CD4-positive, alpha-beta memory T cell (primary cell): ENCODE data around the gene IGFL2. TPM values are rescaled to one million over a fixed set of nuclear protein-coding genes. Genes with fewer than 3 reads are reported as not detected.
"Not testable (repeated sequence)": the region's sequence is repeated elsewhere in the genome, so short reads cannot be mapped to it uniquely, and the experiment has no call there.

Experiments
- CTCF ChIA-PET: fragments of 350-600 bp; sonication (Branson Sonifier 250); formaldehyde crosslinking; loops from one replicate; lab custom pipeline; 2021; ENCODE audit warnings: inconsistent platforms; ENCODE audit not compliant: partially characterized antibody; lab: Charles Lee
- POLR2A ChIA-PET: fragments of 350-600 bp; sonication (Branson Sonifier 250); formaldehyde crosslinking; loops from one replicate; lab custom pipeline; 2021; ENCODE audit not compliant: partially characterized antibody; lab: Charles Lee
- DNase-seq, 5 donors: peaks; one replicate each; pipeline versions ENCODE4 v3.0.0 to v3.0.0-alpha.2; 2020 to 2022; ENCODE audit warnings: mixed read lengths in 1 of 5
- H3K27ac ChIP-seq: one replicate; pipeline ENCODE4 v1.7.0; 2013; ENCODE audit warnings: low read depth, low read length
- H3K27me3 ChIP-seq: 2 replicates; pipeline ENCODE4 v1.7.0; 2013; ENCODE audit warnings: mild to moderate bottlenecking, low read length, moderate library complexity; ENCODE audit not compliant: insufficient read depth
- H3K36me3 ChIP-seq: 2 replicates; pipeline ENCODE4 v1.7.0; 2013; ENCODE audit warnings: mild to moderate bottlenecking, low read length, moderate library complexity; ENCODE audit not compliant: insufficient read depth
- H3K4me1 ChIP-seq: 2 replicates; pipeline ENCODE4 v1.7.0; 2013; ENCODE audit warnings: mild to moderate bottlenecking, low read length, moderate library complexity; ENCODE audit not compliant: insufficient read depth
- H3K4me3 ChIP-seq, 2 donors: one replicate each; pipeline ENCODE4 v1.7.0; 2013; ENCODE audit warnings: low read length in 2 of 2, mild to moderate bottlenecking in 1 of 2
- H3K9me3 ChIP-seq, 2 donors: one replicate each; pipeline ENCODE4 v1.7.0; 2013; ENCODE audit warnings: low read length in 2 of 2, control low read depth in 1 of 2; ENCODE audit not compliant: control insufficient read depth in 1 of 2
- H3K27ac Mint-ChIP-seq, 7 donors: one replicate each; pipeline ENCODE4 v1.8.0; 2020 to 2021; ENCODE audit warnings: mixed read lengths in 7 of 7, mild to moderate bottlenecking in 6 of 7, inconsistent platforms in 3 of 7, moderate library complexity in 3 of 7
- H3K27me3 Mint-ChIP-seq, 2 donors: one replicate each; pipeline ENCODE4 v1.8.0; 2020 to 2021; ENCODE audit warnings: mixed read lengths in 2 of 2
- H3K36me3 Mint-ChIP-seq, 2 donors: one replicate each; pipeline ENCODE4 v1.8.0; 2020 to 2021; ENCODE audit warnings: mixed read lengths in 2 of 2, inconsistent platforms in 1 of 2, mild to moderate bottlenecking in 1 of 2
- H3K4me1 Mint-ChIP-seq, 4 donors: one replicate each; pipeline ENCODE4 v1.8.0; 2020 to 2021; ENCODE audit warnings: mixed read lengths in 4 of 4, mild to moderate bottlenecking in 1 of 4
- H3K4me3 Mint-ChIP-seq, 8 donors: one replicate each; pipeline ENCODE4 v1.8.0; 2020 to 2021; ENCODE audit warnings: mixed read lengths in 8 of 8, mild to moderate bottlenecking in 7 of 8, moderate library complexity in 6 of 8, inconsistent platforms in 3 of 8
- H3K9me3 Mint-ChIP-seq, 8 donors: one replicate each; pipeline ENCODE4 v1.8.0; 2020 to 2021; ENCODE audit warnings: mixed read lengths in 8 of 8, mild to moderate bottlenecking in 5 of 8, inconsistent platforms in 3 of 8, moderate library complexity in 1 of 8
- intact Hi-C: fragments of 100-400 bp; cut with micrococcal nuclease; formaldehyde crosslinking; loops from one replicate; pipeline ENCODE4 v1.15.1; 2023
- polyA plus RNA-seq, 2 donors: library from polyadenylated mRNA; unstranded; fragments of 300-500 nt; fragmentation: Illumina TruSeq; gene quantifications; one replicate each; pipeline ENCODE4 v1.2.3, GENCODE V29; 2021
- total RNA-seq, 2 experiments: library from RNA; stranded (reverse); gene quantifications; one replicate each; pipeline ENCODE4 v1.2.3, GENCODE V29; 2021

Gene IGFL2
- total and polyA plus RNA-seq, 4 experiments from 2014 or later: 0.28 to 0.47 TPM; not detected in 2

- POLR2A ChIA-PET: no interaction called here
- H3K9me3 Mint-ChIP-seq: peaks cover 4 to 28% (median 21%) of the 10 kb centered on the region in 8 donors
Observed at GRCh38 chr19:46160233-46160775, 12.3 kb downstream of the IGFL2 start.

GRCh38 chr19:46161642-46162257 is 13.7 kb downstream of the IGFL2 start:
- H3K9me3 ChIP-seq, intact Hi-C loops, H3K4me1 Mint-ChIP-seq, H3K4me1 ChIP-seq, POLR2A ChIA-PET, H3K36me3 Mint-ChIP-seq, H3K4me3 Mint-ChIP-seq, H3K4me3 ChIP-seq, CTCF ChIA-PET, H3K36me3 ChIP-seq, DNase-seq, H3K27ac ChIP-seq, H3K27me3 ChIP-seq, H3K27ac Mint-ChIP-seq: not testable (repeated sequence)
- Mint-ChIP-seq H3K9me3 (peaks cover 4 to 28% (median 21%) of the 10 kb centered on the region in 8 donors), H3K27me3 (peaks cover 23 to 26% of the 10 kb centered on the region in 2 donors)

More at GRCh38 chr19:46160233-46160775, 12.3 kb downstream of the IGFL2 start:
- Histone ChIP-seq H3K4me1 (no peaks in the 10 kb centered on the region), H3K9me3 (no peaks in the 10 kb centered on the region), H3K27ac (no peak overlapping the region), H3K27me3 (no peaks in the 10 kb centered on the region), H3K4me3 (no peak overlapping the region), H3K36me3 (no peaks in the 10 kb centered on the region)
- no peak for DNase-seq
- CTCF ChIA-PET: no interaction called here
- Mint-ChIP-seq H3K27ac (no peak overlapping the region), H3K36me3 (no peaks in the 10 kb centered on the region), H3K27me3 (peaks cover 23 to 26% of the 10 kb centered on the region in 2 donors), H3K4me3 (no peak overlapping the region), H3K4me1 (no peaks in the 10 kb centered on the region)
- intact Hi-C loops: no loop called here

GRCh38 chr19:46162731-46163130 is 14.7 kb downstream of the IGFL2 start:
- ChIA-PET POLR2A (no interaction called here), CTCF (no interaction called here)
- Mint-ChIP-seq H3K9me3 (peaks cover 4 to 28% (median 21%) of the 10 kb centered on the region in 8 donors), H3K4me1 (no peaks in the 10 kb centered on the region), H3K27me3 (peaks cover 28 to 29% of the 10 kb centered on the region in 2 donors), H3K36me3 (no peaks in the 10 kb centered on the region), H3K4me3 (no peak overlapping the region), H3K27ac (no peak overlapping the region)
- no peaks in the 10 kb centered on the region for H3K9me3 ChIP-seq
- no peak for DNase-seq
- H3K4me3 ChIP-seq: no peak overlapping the region
- intact Hi-C loops: no loop called here
- H3K27ac ChIP-seq: no peak overlapping the region
- H3K4me1 ChIP-seq: no peaks in the 10 kb centered on the region
- no peaks in the 10 kb centered on the region for H3K36me3 ChIP-seq
- no peaks in the 10 kb centered on the region for H3K27me3 ChIP-seq

- peaks cover 0 to 22% (median 17%) of the 10 kb centered on the region in 8 donors for H3K9me3 Mint-ChIP-seq
- no peak overlapping the region for H3K4me3 ChIP-seq
- H3K4me1 Mint-ChIP-seq: peaks cover 0 to 4% (median 0%) of the 10 kb centered on the region in 4 donors
- POLR2A ChIA-PET: interaction anchor here (1.3 kb wide), 1 partner anchor 14 kb away, joined by 3 read pairs; no protein-coding TSS in a partner anchor
- H3K9me3 ChIP-seq: no peaks in the 10 kb centered on the region
- no peak overlapping the region for H3K27ac ChIP-seq
- H3K4me3 Mint-ChIP-seq: no peak overlapping the region
- H3K27ac Mint-ChIP-seq: no peak overlapping the region
- H3K36me3 ChIP-seq: no peaks in the 10 kb centered on the region
- no peaks in the 10 kb centered on the region for H3K27me3 ChIP-seq
- CTCF ChIA-PET: no interaction called here
- H3K36me3 Mint-ChIP-seq: no peaks in the 10 kb centered on the region
- DNase-seq: no peak
- H3K4me1 ChIP-seq: no peaks in the 10 kb centered on the region
- H3K27me3 Mint-ChIP-seq: peaks cover 30 to 32% of the 10 kb centered on the region in 2 donors
- intact Hi-C loops: no loop called here
Observed at GRCh38 chr19:46173886-46174480, 25.9 kb downstream of the IGFL2 start.

- Histone ChIP-seq H3K36me3 (no peaks in the 10 kb centered on the region), H3K9me3 (no peaks in the 10 kb centered on the region), H3K27me3 (no peaks in the 10 kb centered on the region), H3K27ac (no peak overlapping the region), H3K4me1 (no peaks in the 10 kb centered on the region), H3K4me3 (no peak overlapping the region)
- POLR2A ChIA-PET: no interaction called here
- Mint-ChIP-seq H3K4me3 (no peak overlapping the region), H3K36me3 (no peaks in the 10 kb centered on the region), H3K4me1 (peaks cover 0 to 4% (median 1%) of the 10 kb centered on the region in 4 donors), H3K27ac (no peak overlapping the region), H3K27me3 (peaks cover 23% of the 10 kb centered on the region in 2 donors), H3K9me3 (peaks cover 0 to 9% (median 3%) of the 10 kb centered on the region in 8 donors)
- DNase-seq: no peak
- intact Hi-C loops: no loop called here
- CTCF ChIA-PET: no interaction called here
Observed at GRCh38 chr19:46176116-46176860, 28.2 kb downstream of the IGFL2 start.

GRCh38 chr19:46179076-46179759 is 31.2 kb downstream of the IGFL2 start:
- no peaks in the 10 kb centered on the region for H3K9me3 ChIP-seq
- H3K4me1 ChIP-seq: no peaks in the 10 kb centered on the region
- H3K36me3 ChIP-seq: no peaks in the 10 kb centered on the region
- CTCF ChIA-PET: no interaction called here
- no peak overlapping the region for H3K27ac ChIP-seq
- peaks cover 0 to 6% (median 2%) of the 10 kb centered on the region in 4 donors for H3K4me1 Mint-ChIP-seq
- H3K27ac Mint-ChIP-seq: no peak overlapping the region
- POLR2A ChIA-PET: no interaction called here
- no peak overlapping the region for H3K4me3 ChIP-seq
- no peaks in the 10 kb centered on the region for H3K27me3 ChIP-seq
- DNase-seq: no peak
- intact Hi-C loops: no loop called here
- H3K9me3 Mint-ChIP-seq: peaks cover 0 to 2% (median 0%) of the 10 kb centered on the region in 8 donors
- no peaks in the 10 kb centered on the region for H3K36me3 Mint-ChIP-seq
- H3K4me3 Mint-ChIP-seq: no peak overlapping the region
- peaks cover 11 to 20% of the 10 kb centered on the region in 2 donors for H3K27me3 Mint-ChIP-seq
